ENCODE results near the gene FAIM2.

The FAIM2 gene

DNA sequence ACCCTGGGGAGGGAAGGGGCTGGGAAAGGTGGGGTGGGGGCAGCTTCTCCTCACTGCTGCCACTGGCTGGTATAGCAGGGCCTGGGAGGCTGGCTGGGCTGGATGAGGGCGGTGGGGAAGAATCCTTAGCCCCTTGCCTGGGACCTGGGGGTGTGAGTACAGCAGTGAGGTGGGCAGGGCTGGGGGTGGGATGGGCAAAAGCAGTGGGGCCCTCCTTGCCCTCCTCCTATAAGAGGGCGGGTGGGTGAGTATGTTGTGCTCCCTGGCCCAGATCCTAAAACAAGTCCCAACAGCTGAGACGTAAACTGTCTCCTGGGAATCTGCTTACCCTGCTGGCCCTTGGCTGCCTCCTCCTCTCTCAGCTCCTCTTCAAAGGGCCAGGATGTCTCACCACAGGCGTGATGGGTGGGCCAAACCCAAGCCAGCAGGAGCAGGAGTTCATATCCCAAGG lies 77.7 kb downstream of the FAIM2 start (continued):
- TF ChIP-seq, protein P1, sequence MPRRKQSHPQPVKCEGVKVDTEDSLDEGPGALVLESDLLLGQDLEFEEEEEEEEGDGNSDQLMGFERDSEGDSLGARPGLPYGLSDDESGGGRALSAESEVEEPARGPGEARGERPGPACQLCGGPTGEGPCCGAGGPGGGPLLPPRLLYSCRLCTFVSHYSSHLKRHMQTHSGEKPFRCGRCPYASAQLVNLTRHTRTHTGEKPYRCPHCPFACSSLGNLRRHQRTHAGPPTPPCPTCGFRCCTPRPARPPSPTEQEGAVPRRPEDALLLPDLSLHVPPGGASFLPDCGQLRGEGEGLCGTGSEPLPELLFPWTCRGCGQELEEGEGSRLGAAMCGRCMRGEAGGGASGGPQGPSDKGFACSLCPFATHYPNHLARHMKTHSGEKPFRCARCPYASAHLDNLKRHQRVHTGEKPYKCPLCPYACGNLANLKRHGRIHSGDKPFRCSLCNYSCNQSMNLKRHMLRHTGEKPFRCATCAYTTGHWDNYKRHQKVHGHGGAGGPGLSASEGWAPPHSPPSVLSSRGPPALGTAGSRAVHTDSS (tag by site-specific recombination; IDR thresholded peaks at IDR 0.05) = no peak
- TF ChIP-seq, protein P2, sequence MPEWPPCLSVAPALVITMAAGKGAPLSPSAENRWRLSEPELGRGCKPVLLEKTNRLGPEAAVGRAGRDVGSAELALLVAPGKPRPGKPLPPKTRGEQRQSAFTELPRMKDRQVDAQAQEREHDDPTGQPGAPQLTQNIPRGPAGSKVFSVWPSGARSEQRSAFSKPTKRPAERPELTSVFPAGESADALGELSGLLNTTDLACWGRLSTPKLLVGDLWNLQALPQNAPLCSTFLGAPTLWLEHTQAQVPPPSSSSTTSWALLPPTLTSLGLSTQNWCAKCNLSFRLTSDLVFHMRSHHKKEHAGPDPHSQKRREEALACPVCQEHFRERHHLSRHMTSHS (tag by site-specific recombination; IDR thresholded peaks at IDR 0.05) = no peak
- TF ChIP-seq ZNF292 (tag by site-specific recombination; IDR thresholded peaks at IDR 0.05; ENCODE audit: borderline replicate concordance, low read depth) = no peak
- TF ChIP-seq KLF9 (tag by site-specific recombination; IDR thresholded peaks at IDR 0.05; ENCODE audit: low read depth) = no peak
- TF ChIP-seq ZNF76 (tag by site-specific recombination; IDR thresholded peaks at IDR 0.05; ENCODE audit: borderline replicate concordance, low read depth) = no peak
- peak; percentile 44; the same call in 1 of the 2 replicates for TF ChIP-seq ZFP69B (tag by site-specific recombination; IDR thresholded peaks at IDR 0.05)
- TF ChIP-seq ZNF16 (tag by site-specific recombination; IDR thresholded peaks at IDR 0.05; ENCODE audit: low read depth) = no peak
- TF ChIP-seq ZNF184 (tag by site-specific recombination; IDR thresholded peaks at IDR 0.05) = no peak
- no peak for TF ChIP-seq ZNF529 (tag by site-specific recombination; IDR thresholded peaks at IDR 0.05; ENCODE audit: insufficient replicate concordance)
- TF ChIP-seq ZNF132 (tag by site-specific recombination; IDR thresholded peaks at IDR 0.05; ENCODE audit: borderline replicate concordance) = no peak
- TF ChIP-seq ZNF777 (tag by site-specific recombination; IDR thresholded peaks at IDR 0.05; ENCODE audit: borderline replicate concordance) = no peak
- 0 out of 2 replicates have a peak, but pooled peaks have one; percentile 22 for TF ChIP-seq KLF10 (tag by site-specific recombination; IDR thresholded peaks at IDR 0.05)
- no peak for TF ChIP-seq HOXA7 (CRISPR knock-in tag; IDR thresholded peaks at IDR 0.05; ENCODE audit: borderline replicate concordance)
- no peak for TF ChIP-seq ZBTB7A (tag by site-specific recombination; IDR thresholded peaks at IDR 0.05; ENCODE audit: low read depth)
- no peak for TF ChIP-seq GLI2 (tag by site-specific recombination; IDR thresholded peaks at IDR 0.05; ENCODE audit: borderline replicate concordance, low read depth)
- no peak for TF ChIP-seq ZNF624 (tag by site-specific recombination; IDR thresholded peaks at IDR 0.05)
- no peak for TF ChIP-seq ZNF610 (tag by site-specific recombination; IDR thresholded peaks at IDR 0.05; ENCODE audit: borderline replicate concordance)
- no peak for TF ChIP-seq ZNF555 (tag by site-specific recombination; conservative IDR thresholded peaks at IDR 0.05)
- no peak for TF ChIP-seq ZNF157 (tag by site-specific recombination; IDR thresholded peaks at IDR 0.05)
- TF ChIP-seq, protein P3, sequence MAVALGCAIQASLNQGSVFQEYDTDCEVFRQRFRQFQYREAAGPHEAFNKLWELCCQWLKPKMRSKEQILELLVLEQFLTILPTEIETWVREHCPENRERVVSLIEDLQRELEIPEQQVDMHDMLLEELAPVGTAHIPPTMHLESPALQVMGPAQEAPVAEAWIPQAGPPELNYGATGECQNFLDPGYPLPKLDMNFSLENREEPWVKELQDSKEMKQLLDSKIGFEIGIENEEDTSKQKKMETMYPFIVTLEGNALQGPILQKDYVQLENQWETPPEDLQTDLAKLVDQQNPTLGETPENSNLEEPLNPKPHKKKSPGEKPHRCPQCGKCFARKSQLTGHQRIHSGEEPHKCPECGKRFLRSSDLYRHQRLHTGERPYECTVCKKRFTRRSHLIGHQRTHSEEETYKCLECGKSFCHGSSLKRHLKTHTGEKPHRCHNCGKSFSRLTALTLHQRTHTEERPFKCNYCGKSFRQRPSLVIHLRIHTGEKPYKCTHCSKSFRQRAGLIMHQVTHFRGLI (tag by site-specific recombination; IDR thresholded peaks at IDR 0.05) = no peak
- TF ChIP-seq, protein P4, sequence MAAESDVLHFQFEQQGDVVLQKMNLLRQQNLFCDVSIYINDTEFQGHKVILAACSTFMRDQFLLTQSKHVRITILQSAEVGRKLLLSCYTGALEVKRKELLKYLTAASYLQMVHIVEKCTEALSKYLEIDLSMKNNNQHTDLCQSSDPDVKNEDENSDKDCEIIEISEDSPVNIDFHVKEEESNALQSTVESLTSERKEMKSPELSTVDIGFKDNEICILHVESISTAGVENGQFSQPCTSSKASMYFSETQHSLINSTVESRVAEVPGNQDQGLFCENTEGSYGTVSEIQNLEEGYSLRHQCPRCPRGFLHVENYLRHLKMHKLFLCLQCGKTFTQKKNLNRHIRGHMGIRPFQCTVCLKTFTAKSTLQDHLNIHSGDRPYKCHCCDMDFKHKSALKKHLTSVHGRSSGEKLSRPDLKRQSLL (tag by site-specific recombination; IDR thresholded peaks at IDR 0.05) = no peak
- TF ChIP-seq, protein P5, sequence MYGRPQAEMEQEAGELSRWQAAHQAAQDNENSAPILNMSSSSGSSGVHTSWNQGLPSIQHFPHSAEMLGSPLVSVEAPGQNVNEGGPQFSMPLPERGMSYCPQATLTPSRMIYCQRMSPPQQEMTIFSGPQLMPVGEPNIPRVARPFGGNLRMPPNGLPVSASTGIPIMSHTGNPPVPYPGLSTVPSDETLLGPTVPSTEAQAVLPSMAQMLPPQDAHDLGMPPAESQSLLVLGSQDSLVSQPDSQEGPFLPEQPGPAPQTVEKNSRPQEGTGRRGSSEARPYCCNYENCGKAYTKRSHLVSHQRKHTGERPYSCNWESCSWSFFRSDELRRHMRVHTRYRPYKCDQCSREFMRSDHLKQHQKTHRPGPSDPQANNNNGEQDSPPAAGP (tag by site-specific recombination; IDR thresholded peaks at IDR 0.05) = peak; percentile 70; the same call in 1 of the 2 replicates
- TF ChIP-seq, protein P6, sequence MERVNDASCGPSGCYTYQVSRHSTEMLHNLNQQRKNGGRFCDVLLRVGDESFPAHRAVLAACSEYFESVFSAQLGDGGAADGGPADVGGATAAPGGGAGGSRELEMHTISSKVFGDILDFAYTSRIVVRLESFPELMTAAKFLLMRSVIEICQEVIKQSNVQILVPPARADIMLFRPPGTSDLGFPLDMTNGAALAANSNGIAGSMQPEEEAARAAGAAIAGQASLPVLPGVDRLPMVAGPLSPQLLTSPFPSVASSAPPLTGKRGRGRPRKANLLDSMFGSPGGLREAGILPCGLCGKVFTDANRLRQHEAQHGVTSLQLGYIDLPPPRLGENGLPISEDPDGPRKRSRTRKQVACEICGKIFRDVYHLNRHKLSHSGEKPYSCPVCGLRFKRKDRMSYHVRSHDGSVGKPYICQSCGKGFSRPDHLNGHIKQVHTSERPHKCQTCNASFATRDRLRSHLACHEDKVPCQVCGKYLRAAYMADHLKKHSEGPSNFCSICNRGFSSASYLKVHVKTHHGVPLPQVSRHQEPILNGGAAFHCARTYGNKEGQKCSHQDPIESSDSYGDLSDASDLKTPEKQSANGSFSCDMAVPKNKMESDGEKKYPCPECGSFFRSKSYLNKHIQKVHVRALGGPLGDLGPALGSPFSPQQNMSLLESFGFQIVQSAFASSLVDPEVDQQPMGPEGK (tag by site-specific recombination; IDR thresholded peaks at IDR 0.05) = 0 out of 2 replicates have a peak, but pooled peaks have one; percentile 24
- no peak for TF ChIP-seq ZNF600 (tag by site-specific recombination; IDR thresholded peaks at IDR 0.05)
- no peak for TF ChIP-seq ZNF138 (tag by site-specific recombination; IDR thresholded peaks at IDR 0.05; ENCODE audit: borderline replicate concordance)
- TF ChIP-seq, protein P7, sequence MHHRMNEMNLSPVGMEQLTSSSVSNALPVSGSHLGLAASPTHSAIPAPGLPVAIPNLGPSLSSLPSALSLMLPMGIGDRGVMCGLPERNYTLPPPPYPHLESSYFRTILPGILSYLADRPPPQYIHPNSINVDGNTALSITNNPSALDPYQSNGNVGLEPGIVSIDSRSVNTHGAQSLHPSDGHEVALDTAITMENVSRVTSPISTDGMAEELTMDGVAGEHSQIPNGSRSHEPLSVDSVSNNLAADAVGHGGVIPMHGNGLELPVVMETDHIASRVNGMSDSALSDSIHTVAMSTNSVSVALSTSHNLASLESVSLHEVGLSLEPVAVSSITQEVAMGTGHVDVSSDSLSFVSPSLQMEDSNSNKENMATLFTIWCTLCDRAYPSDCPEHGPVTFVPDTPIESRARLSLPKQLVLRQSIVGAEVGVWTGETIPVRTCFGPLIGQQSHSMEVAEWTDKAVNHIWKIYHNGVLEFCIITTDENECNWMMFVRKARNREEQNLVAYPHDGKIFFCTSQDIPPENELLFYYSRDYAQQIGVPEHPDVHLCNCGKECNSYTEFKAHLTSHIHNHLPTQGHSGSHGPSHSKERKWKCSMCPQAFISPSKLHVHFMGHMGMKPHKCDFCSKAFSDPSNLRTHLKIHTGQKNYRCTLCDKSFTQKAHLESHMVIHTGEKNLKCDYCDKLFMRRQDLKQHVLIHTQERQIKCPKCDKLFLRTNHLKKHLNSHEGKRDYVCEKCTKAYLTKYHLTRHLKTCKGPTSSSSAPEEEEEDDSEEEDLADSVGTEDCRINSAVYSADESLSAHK (tag by site-specific recombination; IDR thresholded peaks at IDR 0.05) = no peak

All from HEK293 (cell line).